ENCODE data around the gene GGPS1. TPM values are rescaled to one million over a fixed set of nuclear protein-coding genes. Genes with fewer than 3 reads are reported as not detected.
A peak's percentile ranks its signal among the peaks of the same experiment; 100 is the strongest.

GGPS1 gene
- total RNA-seq, 1 donor from 2014 or later: 57.2 TPM

DNA sequence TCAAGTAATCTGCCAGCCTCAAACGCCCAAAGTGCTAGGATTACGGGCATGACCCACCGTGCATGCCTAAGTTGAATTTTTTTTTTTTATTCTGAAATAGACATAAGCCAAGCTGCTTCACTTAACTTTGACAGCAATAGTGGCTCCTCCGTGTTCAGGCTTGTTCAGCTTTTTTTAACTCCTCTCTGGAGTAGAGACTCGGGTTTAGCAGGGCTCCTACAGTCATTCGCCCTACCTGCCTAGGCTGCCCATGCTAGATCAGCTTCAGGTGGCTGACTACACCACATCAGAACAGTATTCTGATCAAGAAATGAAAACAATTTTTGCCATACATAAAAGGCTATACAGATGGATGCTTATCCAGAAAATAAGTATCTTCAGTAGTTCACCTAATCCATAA, 15.1 kb upstream of the GGPS1 start:
- Mint-ChIP-seq H3K9me3 (no peaks in the 10 kb centered on the region), H3K27me3 (ENCODE audit: low read depth) (no peaks in the 10 kb centered on the region), H3K4me1 (peaks cover 12% of the 10 kb centered on the region), H3K4me3 (no peak overlapping the region), H3K27ac (ENCODE audit: unreplicated experiment) (no peak overlapping the region), H3K36me3 (ENCODE audit: low read depth) (peaks cover 5% of the 10 kb centered on the region)
- no peak for DNase-seq (ENCODE audit: low read depth, low spot score)
- TF ChIP-seq, protein P1, sequence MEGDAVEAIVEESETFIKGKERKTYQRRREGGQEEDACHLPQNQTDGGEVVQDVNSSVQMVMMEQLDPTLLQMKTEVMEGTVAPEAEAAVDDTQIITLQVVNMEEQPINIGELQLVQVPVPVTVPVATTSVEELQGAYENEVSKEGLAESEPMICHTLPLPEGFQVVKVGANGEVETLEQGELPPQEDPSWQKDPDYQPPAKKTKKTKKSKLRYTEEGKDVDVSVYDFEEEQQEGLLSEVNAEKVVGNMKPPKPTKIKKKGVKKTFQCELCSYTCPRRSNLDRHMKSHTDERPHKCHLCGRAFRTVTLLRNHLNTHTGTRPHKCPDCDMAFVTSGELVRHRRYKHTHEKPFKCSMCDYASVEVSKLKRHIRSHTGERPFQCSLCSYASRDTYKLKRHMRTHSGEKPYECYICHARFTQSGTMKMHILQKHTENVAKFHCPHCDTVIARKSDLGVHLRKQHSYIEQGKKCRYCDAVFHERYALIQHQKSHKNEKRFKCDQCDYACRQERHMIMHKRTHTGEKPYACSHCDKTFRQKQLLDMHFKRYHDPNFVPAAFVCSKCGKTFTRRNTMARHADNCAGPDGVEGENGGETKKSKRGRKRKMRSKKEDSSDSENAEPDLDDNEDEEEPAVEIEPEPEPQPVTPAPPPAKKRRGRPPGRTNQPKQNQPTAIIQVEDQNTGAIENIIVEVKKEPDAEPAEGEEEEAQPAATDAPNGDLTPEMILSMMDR (conservative IDR thresholded peaks at IDR 0.05): no peak

DNA sequence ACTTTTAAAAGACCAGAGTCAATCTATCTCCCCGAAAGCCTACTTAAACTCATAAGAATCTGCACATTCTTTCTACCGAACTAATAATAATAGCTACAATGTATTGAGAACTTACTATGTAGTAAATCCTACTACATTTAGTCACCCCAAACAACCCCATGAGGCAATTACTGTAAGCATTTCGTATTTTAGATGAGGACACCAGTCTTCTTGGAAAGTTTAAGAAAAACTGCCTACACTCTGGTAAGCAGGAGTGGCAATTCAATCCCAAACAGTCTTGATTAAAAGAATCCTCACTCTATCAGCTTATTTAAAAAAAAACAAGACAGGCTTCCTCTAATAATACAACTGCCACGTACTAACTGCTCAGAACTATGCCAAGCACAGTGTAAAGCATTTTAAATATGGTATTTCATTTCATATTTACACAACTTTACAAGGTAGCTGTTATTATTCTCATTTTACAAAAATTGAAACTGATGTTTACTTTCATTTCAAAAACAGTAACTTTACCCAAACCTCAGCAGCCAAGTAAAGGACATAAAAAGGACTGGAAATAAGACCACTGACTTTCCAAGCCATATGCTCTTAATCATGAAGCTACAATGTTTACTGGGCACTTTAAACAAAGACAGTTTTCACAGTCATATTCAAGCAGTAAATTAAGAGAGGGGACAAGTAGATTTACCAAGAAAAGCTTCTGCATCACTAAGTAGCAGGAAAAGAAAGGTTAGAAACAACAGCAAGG, 14.3 kb upstream of the GGPS1 start:
- H3K4me1 Mint-ChIP-seq: peaks cover 12% of the 10 kb centered on the region
- no peak overlapping the region for H3K4me3 Mint-ChIP-seq
- H3K9me3 Mint-ChIP-seq: no peaks in the 10 kb centered on the region
- H3K36me3 Mint-ChIP-seq (ENCODE audit: low read depth): peaks cover 11% of the 10 kb centered on the region
- no peak for DNase-seq (ENCODE audit: low read depth, low spot score)
- H3K27ac Mint-ChIP-seq (ENCODE audit: unreplicated experiment): peak overlapping the region; percentile 29
- TF ChIP-seq, protein P1 (conservative IDR thresholded peaks at IDR 0.05): no peak
- H3K27me3 Mint-ChIP-seq (ENCODE audit: low read depth): no peaks in the 10 kb centered on the region

DNA sequence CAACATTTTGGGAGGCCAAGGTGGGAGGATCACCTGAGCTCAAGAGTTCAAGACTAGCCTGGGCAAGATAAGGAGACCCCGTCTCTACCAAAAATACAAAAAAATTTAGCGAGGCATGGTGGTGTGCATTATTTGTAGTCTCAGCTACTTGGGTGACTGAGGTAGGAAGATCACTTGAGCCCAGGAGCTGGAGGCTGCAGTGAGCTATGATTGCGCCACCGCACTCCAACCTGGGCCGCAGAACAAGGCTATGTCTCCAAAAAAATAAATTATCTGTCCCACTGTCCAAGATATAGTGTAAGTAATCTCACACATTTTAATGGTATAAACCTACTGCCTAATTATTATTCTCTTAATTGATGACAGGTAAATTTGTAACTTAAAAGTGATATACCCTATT, 13.2 kb upstream of the GGPS1 start:
- Mint-ChIP-seq H3K36me3 (ENCODE audit: low read depth) (peaks cover 11% of the 10 kb centered on the region), H3K27ac (ENCODE audit: unreplicated experiment) (no peak overlapping the region), H3K4me3 (no peak overlapping the region), H3K27me3 (ENCODE audit: low read depth) (no peaks in the 10 kb centered on the region), H3K9me3 (no peaks in the 10 kb centered on the region), H3K4me1 (peaks cover 12% of the 10 kb centered on the region)
- TF ChIP-seq, protein P1 (conservative IDR thresholded peaks at IDR 0.05): no peak
- DNase-seq (ENCODE audit: low read depth, low spot score): no peak

DNA sequence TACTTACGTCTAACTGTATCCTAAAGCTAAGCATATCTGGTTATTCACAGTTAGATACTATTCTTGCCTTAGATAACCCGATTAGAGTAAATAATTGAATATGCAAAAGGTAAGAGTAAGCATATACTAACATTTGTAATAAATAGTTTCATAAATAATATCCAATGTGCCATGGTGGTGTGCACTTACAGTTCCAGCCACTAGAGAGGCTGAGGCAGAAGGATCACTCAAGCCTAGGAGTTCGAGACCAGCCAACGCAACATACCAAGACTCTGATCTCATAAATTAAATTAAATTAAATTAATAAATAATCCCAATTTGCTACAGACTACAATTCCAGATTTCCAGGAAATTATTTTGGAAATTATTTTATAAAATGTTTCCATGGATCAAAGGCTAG, 12.6 kb upstream of the GGPS1 start:
- Mint-ChIP-seq H3K27me3 (ENCODE audit: low read depth) (no peaks in the 10 kb centered on the region), H3K27ac (ENCODE audit: unreplicated experiment) (no peak overlapping the region), H3K4me3 (no peak overlapping the region), H3K36me3 (ENCODE audit: low read depth) (peaks cover 14% of the 10 kb centered on the region), H3K4me1 (peaks cover 18% of the 10 kb centered on the region), H3K9me3 (no peaks in the 10 kb centered on the region)
- TF ChIP-seq, protein P1 (conservative IDR thresholded peaks at IDR 0.05): peak; percentile 34
- no peak for DNase-seq (ENCODE audit: low read depth, low spot score)

DNA sequence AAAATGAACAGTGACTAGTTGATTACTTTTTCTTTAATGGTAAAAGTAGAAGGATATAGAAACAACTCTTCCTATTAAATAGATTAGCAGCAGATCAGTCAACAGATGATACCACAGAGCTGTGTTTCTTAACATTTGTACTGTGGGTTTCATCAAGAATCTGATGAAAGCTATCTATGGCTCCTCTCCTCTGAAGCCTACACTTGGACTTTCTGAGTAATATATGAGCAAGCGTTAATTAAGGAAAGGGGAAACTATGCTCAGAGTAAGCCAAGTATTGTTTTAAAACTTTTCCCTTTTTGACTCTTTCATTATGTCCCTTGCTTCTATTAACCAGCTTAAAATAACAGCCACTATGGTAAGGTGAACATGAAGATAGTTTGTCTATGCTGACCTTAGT, 11.2 kb upstream of the GGPS1 start:
- Mint-ChIP-seq H3K27me3 (ENCODE audit: low read depth) (no peaks in the 10 kb centered on the region), H3K36me3 (ENCODE audit: low read depth) (peaks cover 14% of the 10 kb centered on the region), H3K4me1 (peaks cover 28% of the 10 kb centered on the region), H3K27ac (ENCODE audit: unreplicated experiment) (no peak overlapping the region), H3K4me3 (no peak overlapping the region), H3K9me3 (no peaks in the 10 kb centered on the region)
- DNase-seq (ENCODE audit: low read depth, low spot score): no peak
- TF ChIP-seq, protein P1 (conservative IDR thresholded peaks at IDR 0.05): no peak
